OCI-LY7 (cell line): ENCODE results near the gene PAPSS1.

Experiments used
- CTCF ChIP-seq: fragments of 200-600 bp; sonication (generic); conservative IDR thresholded peaks from 2 replicates; pipeline ENCODE4 v1.5.1; 2014; ENCODE audit warnings: mild to moderate bottlenecking, antibody characterized with exemption, low read length, moderate library complexity, mixed read lengths
- EZH2phosphoT487 ChIP-seq: fragments of 200-600 bp; sonication (generic); IDR thresholded peaks from 2 replicates; pipeline ENCODE4 v1.6.1; 2018; ENCODE audit warnings: low read depth, borderline replicate concordance, mild to moderate bottlenecking, mixed run types, antibody characterized with exemption, low read length, moderate library complexity, mixed read lengths

- TF ChIP-seq CTCF (no peak), EZH2phosphoT487 (no peak)
These were observed 89.8 kb downstream of the PAPSS1 start for GRCh38 chr4:107630185-107630705.
